HEK293 (cell line): ENCODE data around the gene DPY19L1.

ENCODE experiments used
- CTCF ChIP-seq: fragments of 450-650 bp; formaldehyde crosslinking; IDR thresholded peaks from 2 replicates; pipeline ENCODE4 v1.5.1; 2016; ENCODE audit warnings: missing biosample characterization, missing genetic modification characterization
- YY1 ChIP-seq: fragments of 450-650 bp; formaldehyde crosslinking; IDR thresholded peaks from 2 replicates; pipeline ENCODE4 v1.5.1; 2018; ENCODE audit warnings: missing biosample characterization, missing genetic modification characterization

DNA sequence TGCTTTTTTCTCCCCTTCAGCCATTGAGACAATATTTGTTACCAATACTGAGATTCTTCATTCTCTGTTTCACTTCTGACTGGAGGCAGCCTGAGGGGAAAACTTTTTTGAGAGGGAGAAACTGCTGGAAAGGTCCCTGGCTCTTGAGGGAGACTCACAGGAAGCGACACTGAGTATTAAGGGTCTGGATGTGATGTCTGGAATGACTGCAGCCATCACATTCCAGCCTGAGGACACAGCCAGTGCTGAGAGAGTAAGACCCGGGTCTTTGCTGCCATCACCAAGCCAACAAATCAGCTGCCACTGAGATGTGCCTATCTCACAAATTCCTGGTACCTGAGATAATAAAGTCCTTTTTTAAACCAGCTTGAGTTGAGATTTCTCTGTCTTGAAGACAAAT lies 157.4 kb downstream of the DPY19L1 start:
- TF ChIP-seq CTCF (tag by site-specific recombination) (no peak), YY1 (tag by site-specific recombination) (no peak)
